ENCODE data around the gene PARD3B.

The PARD3B gene

GRCh38 chr2:205564346-205565141 is 1019.3 kb downstream of the PARD3B start:
- no peak for DNase-seq (ENCODE audit: low spot score)

GRCh38 chr2:205565142-205565522 is 1019.9 kb downstream of the PARD3B start:
- DNase-seq (ENCODE audit: low spot score) = no peak

DNA sequence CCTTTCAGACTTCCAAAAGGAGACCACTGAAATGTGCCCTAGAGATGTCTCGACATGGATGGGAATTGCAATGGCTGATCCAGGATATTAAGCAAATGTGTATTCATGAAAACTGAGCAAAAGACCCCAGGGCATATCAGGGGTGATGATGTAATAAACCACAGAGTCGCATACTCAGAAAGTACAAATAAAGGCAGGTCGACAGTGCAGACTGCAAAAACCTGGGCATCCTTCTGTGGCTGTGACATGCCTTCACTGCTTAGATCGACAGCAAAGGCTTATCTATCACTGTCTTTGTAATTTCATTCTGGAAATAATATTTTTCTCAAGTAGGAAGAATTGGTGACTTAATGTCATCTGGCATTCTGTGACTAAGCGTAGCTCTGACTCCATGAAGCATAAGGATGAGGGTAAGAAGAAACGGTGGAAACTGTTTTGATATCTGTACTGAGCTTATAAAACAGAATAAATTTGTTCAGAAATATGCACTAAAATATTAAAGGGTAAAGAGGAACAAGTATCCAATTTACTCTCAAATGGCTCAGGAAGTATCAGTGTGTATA is 1021.4 kb downstream of the PARD3B start:
- DNase-seq (ENCODE audit: low spot score) = no peak

DNA sequence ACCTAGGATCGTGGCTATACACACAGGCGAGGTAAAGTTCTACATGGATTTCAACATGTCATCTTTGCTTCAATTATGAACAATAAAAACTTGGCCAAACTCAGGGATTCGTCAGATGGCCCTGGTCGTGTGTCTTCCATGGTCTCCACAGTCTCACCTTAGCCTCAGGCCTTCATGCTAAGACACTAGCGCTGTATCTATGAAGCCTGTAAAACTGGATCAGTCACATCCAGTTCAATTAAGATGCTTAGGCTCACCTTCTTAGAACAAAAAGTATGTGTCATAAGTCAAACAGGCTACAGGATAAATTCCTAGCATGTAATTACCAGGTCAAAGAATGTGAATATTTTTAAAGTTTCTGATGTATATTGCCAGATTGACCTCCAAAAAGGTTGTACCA is 1023.3 kb downstream of the PARD3B start:
- DNase-seq (ENCODE audit: low spot score) = no peak

- DNase-seq (ENCODE audit: low spot score) = no peak
These were observed 1025.4 kb downstream of the PARD3B start for GRCh38 chr2:205570648-205571047.

GRCh38 chr2:205571360-205571959 is 1026.2 kb downstream of the PARD3B start:
- no peak for DNase-seq (ENCODE audit: low spot score)

DNA sequence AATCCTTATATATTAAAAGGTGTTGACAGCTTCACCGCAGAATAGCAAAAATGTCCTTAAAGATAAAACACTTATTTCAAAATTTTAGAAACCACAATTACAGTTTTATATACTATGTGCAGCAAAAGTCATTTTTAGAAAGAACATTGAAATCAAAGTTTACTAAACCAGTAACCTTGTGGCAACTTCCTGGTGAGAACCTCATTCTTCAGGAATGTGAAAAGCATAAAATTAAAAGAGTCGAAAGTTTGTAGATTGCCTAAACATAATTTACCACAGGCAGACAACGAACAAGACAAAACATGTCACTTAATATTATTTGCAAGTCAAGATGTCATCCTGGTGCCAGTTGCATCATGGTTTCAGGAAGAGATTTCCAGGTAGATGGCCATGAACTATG is 1028.7 kb downstream of the PARD3B start:
- DNase-seq (ENCODE audit: low spot score) = no peak

DNA sequence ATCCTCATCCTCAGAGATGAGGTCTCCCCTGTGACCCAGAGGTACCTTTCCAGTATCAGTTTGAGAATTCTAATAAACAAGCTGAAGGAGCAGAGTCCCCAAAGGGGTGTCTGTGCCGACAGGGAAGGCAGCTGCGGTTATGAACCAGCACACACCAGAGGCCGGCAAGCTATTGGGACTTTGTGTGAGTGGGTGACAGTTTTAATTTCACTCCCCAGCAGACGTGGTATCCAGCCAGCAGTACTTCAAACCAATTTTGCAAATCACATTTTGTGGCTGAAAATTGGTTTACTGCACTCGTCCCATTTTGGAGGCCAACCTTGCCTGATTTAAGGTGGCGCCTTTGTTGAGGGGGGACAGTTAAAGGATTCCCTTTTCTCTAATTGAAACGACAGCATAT is 1034.1 kb downstream of the PARD3B start:
- no peak for DNase-seq (ENCODE audit: low spot score)

DNA sequence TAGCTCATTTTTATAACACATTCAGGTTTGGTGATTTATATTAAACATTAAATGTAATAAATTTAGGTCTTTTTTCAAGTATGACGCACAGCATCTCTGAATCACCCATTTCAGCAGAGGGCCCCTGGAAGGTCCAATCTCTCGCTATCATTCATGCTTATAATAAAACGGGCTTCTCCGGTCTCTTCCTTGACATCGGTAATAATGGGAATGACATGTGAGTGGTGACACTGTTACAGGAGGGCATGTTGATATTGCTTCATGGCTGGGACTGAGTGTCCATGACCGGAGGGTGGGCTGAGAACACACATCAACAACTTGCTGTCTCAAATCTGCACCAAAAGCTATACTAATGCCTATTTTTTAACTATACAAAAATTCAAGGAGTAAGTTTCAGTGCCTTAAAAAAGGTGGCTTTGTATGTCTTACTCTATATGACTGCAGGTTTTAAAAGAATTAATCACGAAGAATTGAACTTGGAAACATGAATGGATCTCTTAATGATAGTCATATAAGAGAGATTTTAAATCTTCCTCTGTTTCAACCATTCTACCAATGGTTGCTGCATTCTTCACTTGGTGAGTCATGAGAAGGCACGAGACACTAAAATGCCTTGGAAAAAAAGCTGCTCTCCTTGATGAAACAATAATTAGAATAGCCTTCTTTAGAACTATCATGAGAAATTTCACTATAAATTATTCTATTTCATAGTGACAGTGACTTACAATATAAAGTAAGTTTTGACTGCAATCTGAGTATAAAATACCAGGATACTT is 1035.1 kb downstream of the PARD3B start:
- no peak for DNase-seq (ENCODE audit: low spot score)

DNA sequence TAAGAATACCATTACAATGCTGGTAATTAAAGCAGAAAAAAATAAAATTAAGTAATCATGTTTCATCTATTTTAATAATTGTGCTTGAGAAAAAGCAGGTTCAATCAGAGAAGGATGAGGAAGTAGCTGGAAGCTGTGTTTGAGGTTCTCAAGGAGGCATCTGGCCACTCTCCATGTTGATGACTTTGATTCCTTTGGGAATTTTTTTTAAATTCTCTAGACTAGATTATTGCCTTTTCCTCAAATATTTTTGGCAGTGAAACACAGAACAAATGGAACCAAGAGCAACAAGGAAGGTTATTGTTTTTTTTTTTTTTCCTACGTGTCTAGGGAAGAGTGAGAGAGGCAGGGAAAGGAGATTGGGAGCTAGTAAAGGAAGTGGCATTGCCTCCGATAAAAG is 1037.1 kb downstream of the PARD3B start:
- no peak for DNase-seq (ENCODE audit: low spot score)

GRCh38 chr2:205585449-205586383 is 1040.4 kb downstream of the PARD3B start:
- peak; percentile 60 for DNase-seq (ENCODE audit: low spot score)

DNA sequence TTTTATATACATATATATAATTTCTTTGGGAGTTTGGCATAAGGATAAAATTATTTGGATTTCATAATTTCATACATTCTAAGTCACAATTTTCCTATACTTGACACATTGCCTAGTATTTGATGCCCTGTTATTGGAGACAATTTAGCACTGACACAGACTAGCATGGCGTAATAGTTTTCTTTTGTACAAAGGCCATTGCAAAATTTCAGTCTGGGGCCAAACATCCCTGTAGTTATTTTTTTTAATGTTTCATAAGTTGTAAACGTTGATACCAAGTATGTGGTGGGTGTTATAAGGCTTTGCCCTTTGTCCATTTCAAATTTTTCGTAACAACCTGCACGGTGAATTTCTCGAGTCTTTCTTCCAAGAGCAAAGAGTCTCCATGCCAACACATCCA is 1041.4 kb downstream of the PARD3B start:
- no peak for DNase-seq (ENCODE audit: low spot score)

DNA sequence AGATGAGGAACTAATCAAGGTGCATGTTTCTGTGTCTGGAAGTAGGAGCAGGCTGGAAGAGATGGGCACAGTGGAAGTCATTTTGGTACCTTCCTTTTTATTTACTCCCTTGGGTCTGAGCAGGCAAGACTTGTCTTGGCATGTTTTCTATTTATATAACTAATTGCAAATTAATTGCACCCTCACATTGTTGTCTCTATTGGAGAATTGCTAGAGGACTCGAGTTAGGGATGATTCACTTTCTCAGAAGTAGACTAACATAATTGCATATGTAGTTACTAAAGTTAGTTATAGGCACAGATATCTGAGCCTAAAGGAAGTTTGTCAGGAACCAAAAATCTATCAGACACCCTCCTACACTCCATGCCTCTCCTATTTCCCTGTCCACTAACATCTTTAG is 1044.2 kb downstream of the PARD3B start:
- no peak for DNase-seq (ENCODE audit: low spot score)

GRCh38 chr2:205590759-205591158 is 1045.5 kb downstream of the PARD3B start:
- DNase-seq (ENCODE audit: low spot score) = no peak

- no peak for DNase-seq (ENCODE audit: low spot score)
These were observed 1048.6 kb downstream of the PARD3B start for GRCh38 chr2:205593891-205594290.

- DNase-seq (ENCODE audit: low spot score) = no peak
These were observed 1051.3 kb downstream of the PARD3B start for GRCh38 chr2:205596581-205596980.

DNA sequence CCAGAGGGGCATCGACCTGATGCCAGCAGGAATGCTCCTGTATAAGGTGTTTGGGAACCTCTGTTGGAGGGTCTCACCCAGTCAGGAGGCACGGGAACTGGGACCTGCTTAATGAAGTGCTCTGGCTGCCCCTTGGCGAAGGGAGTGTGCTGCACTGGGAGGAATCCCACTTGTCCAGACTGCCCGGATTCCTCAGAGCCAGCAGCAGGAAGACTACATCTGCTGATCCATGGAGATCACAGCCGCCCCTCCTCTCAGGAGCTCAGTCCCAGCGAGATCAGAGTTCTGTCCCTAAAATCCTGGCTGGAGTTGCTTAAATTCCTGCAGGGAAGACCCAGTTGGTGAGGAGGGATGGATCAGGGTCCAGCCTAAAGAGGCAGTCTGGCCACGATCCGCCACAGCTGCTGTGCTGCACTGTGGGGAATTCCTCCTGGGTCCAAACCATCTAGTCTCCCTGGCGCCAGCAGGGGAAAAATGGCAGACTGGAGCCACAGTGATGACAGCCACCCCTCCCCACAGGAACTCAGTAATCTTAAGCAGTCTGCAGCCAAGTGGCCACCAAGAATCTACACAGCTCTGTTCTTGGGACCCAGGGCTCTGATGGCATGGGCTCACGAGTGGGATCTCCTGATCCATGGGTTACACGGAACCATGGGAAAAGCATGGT is 1060.5 kb downstream of the PARD3B start:
- no peak for DNase-seq (ENCODE audit: low spot score)

DNA sequence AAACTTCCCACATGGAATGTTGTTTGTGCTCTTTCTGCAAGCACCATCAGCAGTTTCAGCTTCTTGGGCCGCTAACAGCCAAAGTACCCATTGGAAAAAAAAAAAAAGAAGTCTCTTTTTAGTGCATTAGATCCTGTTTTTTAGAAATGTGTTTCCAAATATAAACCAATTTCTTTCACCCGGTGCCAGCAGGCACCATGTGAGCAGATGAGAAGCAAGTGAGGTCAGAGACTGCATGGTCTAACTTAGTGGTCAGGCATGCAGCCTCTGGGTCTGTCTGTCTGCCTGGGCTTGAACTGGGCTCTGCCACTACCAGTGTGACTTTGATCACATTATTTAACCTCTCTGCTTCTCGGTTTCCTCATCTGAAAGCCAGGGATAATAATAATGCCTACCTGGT is 1061.9 kb downstream of the PARD3B start:
- DNase-seq (ENCODE audit: low spot score) = no peak

- no peak for DNase-seq (ENCODE audit: low spot score)
These were observed 1063.8 kb downstream of the PARD3B start for GRCh38 chr2:205609113-205609512.

GRCh38 chr2:205610437-205610836 is 1065.2 kb downstream of the PARD3B start:
- DNase-seq (ENCODE audit: low spot score) = no peak

DNA sequence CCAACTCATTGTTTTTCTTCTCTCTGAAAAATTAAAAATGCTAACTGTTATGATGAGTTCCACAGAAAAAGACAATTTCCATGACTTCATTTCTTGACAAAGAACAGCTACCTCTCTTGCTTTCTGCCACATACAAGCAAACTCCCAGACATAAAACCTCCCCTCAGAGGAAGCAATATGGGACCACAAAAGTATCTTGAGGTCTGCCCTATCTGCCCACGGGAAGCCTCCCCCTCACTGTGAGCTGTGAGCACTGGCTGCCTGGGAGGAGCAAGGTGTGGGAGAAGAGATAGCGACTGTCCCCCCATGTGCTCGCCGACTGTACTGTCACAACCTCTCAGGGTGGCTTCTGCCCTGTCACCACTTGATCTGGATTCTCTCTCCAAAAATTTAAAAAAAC is 1067.4 kb downstream of the PARD3B start:
- no peak for DNase-seq (ENCODE audit: low spot score)
